SK-N-SH treated with all-trans-retinoic acid at 6 μM for 48 hours (cell line): ENCODE results near the gene RNF121.

Experiments
- ARNTL ChIP-seq: fragments of 450-650 bp; formaldehyde crosslinking; IDR thresholded peaks from 2 replicates; pipeline ENCODE4 v1.5.0; 2020; ENCODE audit warnings: low read depth, mild to moderate bottlenecking, moderate library complexity, borderline replicate concordance
- CREB5 ChIP-seq: fragments of 250-450 bp; sonication (Bioruptor Pico); IDR thresholded peaks from 2 replicates; pipeline ENCODE4 v1.5.1; 2020; ENCODE audit warnings: low read depth, mild to moderate bottlenecking, moderate library complexity
- CSRNP3 ChIP-seq: fragments of 250-450 bp; sonication (Bioruptor Pico); IDR thresholded peaks from 2 replicates; pipeline ENCODE4 v1.5.1; 2021; ENCODE audit warnings: mild to moderate bottlenecking, moderate library complexity
- ISL1 ChIP-seq: fragments of 250-450 bp; sonication (Bioruptor Pico); IDR thresholded peaks from 2 replicates; pipeline ENCODE4 v2.1.2; 2022; ENCODE audit warnings: mild to moderate bottlenecking, moderate library complexity
- PATZ1 ChIP-seq: fragments of 250-450 bp; sonication (Bioruptor Pico); IDR thresholded peaks from 2 replicates; pipeline ENCODE4 v1.8.0; 2020; ENCODE audit warnings: mild to moderate bottlenecking, moderate library complexity, borderline replicate concordance
- RARB ChIP-seq: fragments of 250-450 bp; sonication (Bioruptor Pico); IDR thresholded peaks from 2 replicates; pipeline ENCODE4 v1.8.0; 2021; ENCODE audit warnings: mild to moderate bottlenecking, moderate library complexity
- TOX ChIP-seq: fragments of 250-450 bp; sonication (Bioruptor Pico); IDR thresholded peaks from 2 replicates; pipeline ENCODE4 v1.8.0; 2021; ENCODE audit warnings: mild to moderate bottlenecking, moderate library complexity, borderline replicate concordance
- TSHZ2 ChIP-seq: fragments of 250-450 bp; sonication (Bioruptor Pico); IDR thresholded peaks from 2 replicates; pipeline ENCODE4 v1.5.0; 2020; ENCODE audit warnings: mild to moderate bottlenecking, moderate library complexity
- ZFP3 ChIP-seq: fragments of 250-450 bp; sonication (Bioruptor Pico); IDR thresholded peaks from 2 replicates; pipeline ENCODE4 v1.5.0; 2020; ENCODE audit warnings: mild to moderate bottlenecking, moderate library complexity
- ZFP30 ChIP-seq: fragments of 450-650 bp; formaldehyde crosslinking; IDR thresholded peaks from 2 replicates; pipeline ENCODE4 v1.5.0; 2022; ENCODE audit warnings: mild to moderate bottlenecking, moderate library complexity
- ZNF565 ChIP-seq: fragments of 450-650 bp; formaldehyde crosslinking; conservative IDR thresholded peaks from 2 replicates; pipeline ENCODE4 v1.5.0; 2020; ENCODE audit warnings: low read depth, mild to moderate bottlenecking, moderate library complexity
- ZNF70 ChIP-seq: fragments of 450-650 bp; formaldehyde crosslinking; IDR thresholded peaks from 2 replicates; pipeline ENCODE4 v1.5.0; 2020; ENCODE audit warnings: mild to moderate bottlenecking, moderate library complexity
- ZNF8 ChIP-seq: fragments of 450-650 bp; formaldehyde crosslinking; IDR thresholded peaks from 2 replicates; pipeline ENCODE4 v1.5.0; 2020; ENCODE audit warnings: mild to moderate bottlenecking, moderate library complexity

GRCh38 chr11:71971680-71972079 is 42.8 kb downstream of the RNF121 start:
- TF ChIP-seq ZFP3 (CRISPR knock-in tag), result no peak
- TF ChIP-seq TSHZ2, result no peak
- TF ChIP-seq PATZ1 (CRISPR knock-in tag), result no peak
- no peak for TF ChIP-seq TOX (CRISPR knock-in tag)
- TF ChIP-seq RARB (CRISPR knock-in tag), result no peak
- TF ChIP-seq CSRNP3 (CRISPR knock-in tag), result no peak
- no peak for TF ChIP-seq CREB5 (CRISPR knock-in tag)
- no peak for TF ChIP-seq ZNF70 (CRISPR knock-in tag)
- no peak for TF ChIP-seq ZNF565 (CRISPR knock-in tag)
- no peak for TF ChIP-seq ZFP30 (CRISPR knock-in tag)
- no peak for TF ChIP-seq ZNF8 (CRISPR knock-in tag)
- TF ChIP-seq ISL1 (CRISPR knock-in tag), result no peak
- no peak for TF ChIP-seq ARNTL
